Erythroblast (primary cell): Measurements from ENCODE around the gene GUCD1.

Experiments used
- GATA1 ChIP-seq: IDR thresholded peaks from 2 replicates; pipeline ENCODE4 v1.6.1; 2011; ENCODE audit warnings: low read depth, mild to moderate bottlenecking, control low read depth, low read length, moderate library complexity
- POLR2A ChIP-seq: IDR thresholded peaks from 2 replicates; pipeline ENCODE4 v1.6.1; 2011; ENCODE audit warnings: mild to moderate bottlenecking, low read length

GRCh38 chr22:24541681-24542515 lies 13.0 kb downstream of the GUCD1 start:
- TF ChIP-seq POLR2A (no peak), GATA1 (no peak)
